ENCODE results near the gene GRPEL1.

- no peak for TF ChIP-seq POLR2AphosphoS5 (IDR thresholded peaks at IDR 0.05; ENCODE audit: low read depth, low read length)
- TF ChIP-seq CTCF (IDR thresholded peaks at IDR 0.05): no peak
- TF ChIP-seq ELF1 (IDR thresholded peaks at IDR 0.05): no peak
- TF ChIP-seq SIN3A (IDR thresholded peaks at IDR 0.05; ENCODE audit: borderline replicate concordance, low read depth, low read length): no peak
- TF ChIP-seq EZH2phosphoT487 (IDR thresholded peaks at IDR 0.05; ENCODE audit: borderline replicate concordance, low read depth): no peak
- TF ChIP-seq SMC3 (IDR thresholded peaks at IDR 0.05; ENCODE audit: low read depth, low read length): no peak
- TF ChIP-seq, protein P1, sequence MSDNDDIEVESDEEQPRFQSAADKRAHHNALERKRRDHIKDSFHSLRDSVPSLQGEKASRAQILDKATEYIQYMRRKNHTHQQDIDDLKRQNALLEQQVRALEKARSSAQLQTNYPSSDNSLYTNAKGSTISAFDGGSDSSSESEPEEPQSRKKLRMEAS (IDR thresholded peaks at IDR 0.05; ENCODE audit: low read depth): no peak
- TF ChIP-seq RAD21 (IDR thresholded peaks at IDR 0.05; ENCODE audit: low read length): no peak
Measured at GRCh38 chr4:7104366-7105031, 36.6 kb upstream of the GRPEL1 start.

Measured in SK-N-SH (cell line).